ENCODE measurements around the gene SCFD2.

DNA sequence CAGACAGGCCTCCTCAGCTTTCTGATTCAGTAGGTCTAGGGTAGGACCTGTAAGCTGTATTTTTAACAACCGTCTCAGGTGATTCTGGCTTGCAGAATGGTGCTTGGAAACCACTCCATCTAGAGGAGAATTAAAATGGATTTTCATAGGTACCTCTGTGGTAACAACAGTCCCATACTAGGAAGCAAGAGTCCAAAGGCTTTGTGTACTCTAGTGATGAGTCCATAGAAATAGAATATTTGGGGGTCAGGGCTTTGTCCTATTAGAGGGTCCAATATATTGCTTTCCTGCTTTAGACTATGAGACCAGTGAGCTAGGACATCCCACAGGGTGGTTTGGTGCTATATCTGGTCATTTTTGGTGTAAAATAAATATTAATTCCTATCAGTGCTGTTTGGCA, 242.0 kb downstream of the SCFD2 start:
- TF ChIP-seq EP300 (IDR thresholded peaks at IDR 0.05; ENCODE audit: borderline replicate concordance in 1 of 2, low read depth in 2 of 2, low read length in 2 of 2) (no peak), CHD2 (IDR thresholded peaks at IDR 0.05; ENCODE audit: low read length) (no peak), RAD21 (IDR thresholded peaks at IDR 0.05 in 1 of 2, conservative IDR thresholded peaks at IDR 0.05 in 1 of 2; ENCODE audit: low read depth in 2 of 2, low read length in 2 of 2) (no peak), SUZ12 (IDR thresholded peaks at IDR 0.05; ENCODE audit: low read length) (no peak), POLR2AphosphoS5 (IDR thresholded peaks at IDR 0.05; ENCODE audit: low read depth, low read length) (no peak), MAFK (IDR thresholded peaks at IDR 0.05; ENCODE audit: low read depth, low read length) (no peak), SRF (IDR thresholded peaks at IDR 0.05; ENCODE audit: low read depth, low read length) (no peak)
- TF ChIP-seq, protein P1, sequence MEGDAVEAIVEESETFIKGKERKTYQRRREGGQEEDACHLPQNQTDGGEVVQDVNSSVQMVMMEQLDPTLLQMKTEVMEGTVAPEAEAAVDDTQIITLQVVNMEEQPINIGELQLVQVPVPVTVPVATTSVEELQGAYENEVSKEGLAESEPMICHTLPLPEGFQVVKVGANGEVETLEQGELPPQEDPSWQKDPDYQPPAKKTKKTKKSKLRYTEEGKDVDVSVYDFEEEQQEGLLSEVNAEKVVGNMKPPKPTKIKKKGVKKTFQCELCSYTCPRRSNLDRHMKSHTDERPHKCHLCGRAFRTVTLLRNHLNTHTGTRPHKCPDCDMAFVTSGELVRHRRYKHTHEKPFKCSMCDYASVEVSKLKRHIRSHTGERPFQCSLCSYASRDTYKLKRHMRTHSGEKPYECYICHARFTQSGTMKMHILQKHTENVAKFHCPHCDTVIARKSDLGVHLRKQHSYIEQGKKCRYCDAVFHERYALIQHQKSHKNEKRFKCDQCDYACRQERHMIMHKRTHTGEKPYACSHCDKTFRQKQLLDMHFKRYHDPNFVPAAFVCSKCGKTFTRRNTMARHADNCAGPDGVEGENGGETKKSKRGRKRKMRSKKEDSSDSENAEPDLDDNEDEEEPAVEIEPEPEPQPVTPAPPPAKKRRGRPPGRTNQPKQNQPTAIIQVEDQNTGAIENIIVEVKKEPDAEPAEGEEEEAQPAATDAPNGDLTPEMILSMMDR (IDR thresholded peaks at IDR 0.05; ENCODE audit: control extremely low read depth in 1 of 3, insufficient read depth in 1 of 3, low read depth in 1 of 3, low read length in 3 of 3) = no peak

Measured in H1 (cell line).